SK-N-SH treated with all-trans-retinoic acid at 6 μM for 48 hours (cell line): Measurements from ENCODE around the gene BMERB1.

Experiments used
- ATAC-seq: fragments of 200-7000 bp; cut with Tn5 transposase; 3 replicates; pipeline ENCODE4 v1.9.1; 2020; ENCODE audit warnings: mild to moderate bottlenecking, moderate library complexity
- ARNTL ChIP-seq: fragments of 450-650 bp; formaldehyde crosslinking; IDR thresholded peaks from 2 replicates; pipeline ENCODE4 v1.5.0; 2020; ENCODE audit warnings: low read depth, mild to moderate bottlenecking, moderate library complexity, borderline replicate concordance
- BACH2 ChIP-seq: fragments of 250-450 bp; sonication (Bioruptor Pico); IDR thresholded peaks from 2 replicates; pipeline ENCODE4 v1.9.0; 2021; ENCODE audit warnings: mild to moderate bottlenecking, borderline replicate concordance
- CREB5 ChIP-seq: fragments of 250-450 bp; sonication (Bioruptor Pico); IDR thresholded peaks from 2 replicates; pipeline ENCODE4 v1.5.1; 2020; ENCODE audit warnings: low read depth, mild to moderate bottlenecking, moderate library complexity
- CSDC2 ChIP-seq: fragments of 250-450 bp; sonication (Bioruptor Pico); IDR thresholded peaks from 2 replicates; pipeline ENCODE4 v1.5.0; 2020; ENCODE audit warnings: mild to moderate bottlenecking, moderate library complexity
- ESRRG ChIP-seq: fragments of 250-450 bp; sonication (Bioruptor Pico); IDR thresholded peaks from 2 replicates; pipeline ENCODE4 v1.6.1; 2021; ENCODE audit warnings: mild to moderate bottlenecking
- OSR1 ChIP-seq: fragments of 250-450 bp; sonication (Bioruptor Pico); IDR thresholded peaks from 2 replicates; pipeline ENCODE4 v1.8.0; 2022; ENCODE audit warnings: moderate library complexity, mild to moderate bottlenecking, inconsistent platforms
- PPARA ChIP-seq: fragments of 250-450 bp; sonication (Bioruptor Pico); IDR thresholded peaks from 2 replicates; pipeline ENCODE4 v1.5.0; 2020; ENCODE audit warnings: mild to moderate bottlenecking, borderline replicate concordance
- RARB ChIP-seq: fragments of 250-450 bp; sonication (Bioruptor Pico); IDR thresholded peaks from 2 replicates; pipeline ENCODE4 v1.8.0; 2021; ENCODE audit warnings: mild to moderate bottlenecking, moderate library complexity
- SNAI2 ChIP-seq: fragments of 250-450 bp; sonication (Bioruptor Pico); IDR thresholded peaks from 2 replicates; pipeline ENCODE4 v1.5.0; 2020; ENCODE audit warnings: mild to moderate bottlenecking, moderate library complexity
- TCF4 ChIP-seq: fragments of 250-450 bp; sonication (Bioruptor Pico); IDR thresholded peaks from 2 replicates; pipeline ENCODE4 v1.8.0; 2021; ENCODE audit warnings: mild to moderate bottlenecking, moderate library complexity, borderline replicate concordance
- TOX ChIP-seq: fragments of 250-450 bp; sonication (Bioruptor Pico); IDR thresholded peaks from 2 replicates; pipeline ENCODE4 v1.8.0; 2021; ENCODE audit warnings: mild to moderate bottlenecking, moderate library complexity, borderline replicate concordance
- ZC3H10 ChIP-seq: fragments of 250-450 bp; sonication (Bioruptor Pico); IDR thresholded peaks from 2 replicates; pipeline ENCODE4 v1.5.1; 2021; ENCODE audit warnings: mild to moderate bottlenecking, moderate library complexity
- ZFP3 ChIP-seq: fragments of 250-450 bp; sonication (Bioruptor Pico); IDR thresholded peaks from 2 replicates; pipeline ENCODE4 v1.5.0; 2020; ENCODE audit warnings: mild to moderate bottlenecking, moderate library complexity
- ZFP30 ChIP-seq: fragments of 450-650 bp; formaldehyde crosslinking; IDR thresholded peaks from 2 replicates; pipeline ENCODE4 v1.5.0; 2022; ENCODE audit warnings: mild to moderate bottlenecking, moderate library complexity
- ZNF565 ChIP-seq: fragments of 450-650 bp; formaldehyde crosslinking; conservative IDR thresholded peaks from 2 replicates; pipeline ENCODE4 v1.5.0; 2020; ENCODE audit warnings: low read depth, mild to moderate bottlenecking, moderate library complexity
- ZNF8 ChIP-seq: fragments of 450-650 bp; formaldehyde crosslinking; IDR thresholded peaks from 2 replicates; pipeline ENCODE4 v1.5.0; 2020; ENCODE audit warnings: mild to moderate bottlenecking, moderate library complexity
- TF ChIP-seq, protein P1 (sequence below): fragments of 250-450 bp; sonication (Bioruptor Pico); IDR thresholded peaks from 2 replicates; pipeline ENCODE4 v1.5.0; 2020; ENCODE audit warnings: mild to moderate bottlenecking, moderate library complexity
- TF ChIP-seq, protein P2 (sequence below): fragments of 250-450 bp; sonication (Bioruptor Pico); IDR thresholded peaks from 2 replicates; pipeline ENCODE4 v1.8.0; 2020; ENCODE audit warnings: mild to moderate bottlenecking, moderate library complexity, borderline replicate concordance
- TF ChIP-seq, protein P3 (sequence below): fragments of 250-450 bp; sonication (Bioruptor Pico); IDR thresholded peaks from 2 replicates; pipeline ENCODE4 v1.8.0; 2021; ENCODE audit warnings: low read depth, mild to moderate bottlenecking, moderate library complexity, borderline replicate concordance

BMERB1 gene

DNA sequence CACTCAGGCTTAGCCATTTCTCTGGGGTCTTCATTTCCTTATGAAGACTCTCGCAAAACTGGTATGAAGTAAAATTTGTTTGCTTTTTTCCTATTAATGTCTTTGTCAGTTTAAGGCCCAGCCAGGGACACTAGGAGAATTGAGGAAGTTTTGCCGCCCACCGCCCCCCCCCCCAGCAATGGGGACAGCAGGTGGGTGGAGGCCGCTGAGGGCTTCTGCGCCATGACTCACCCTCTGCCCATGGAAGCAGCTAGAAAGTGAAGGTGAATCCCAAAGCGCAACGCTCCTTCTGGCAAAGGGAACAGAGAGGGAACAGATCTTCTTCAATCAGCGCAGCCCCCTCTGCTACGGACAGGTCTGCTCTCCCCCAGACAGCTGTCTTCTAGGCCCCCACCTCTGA is 158.8 kb downstream of the BMERB1 start (continued):
- TF ChIP-seq, protein P1, sequence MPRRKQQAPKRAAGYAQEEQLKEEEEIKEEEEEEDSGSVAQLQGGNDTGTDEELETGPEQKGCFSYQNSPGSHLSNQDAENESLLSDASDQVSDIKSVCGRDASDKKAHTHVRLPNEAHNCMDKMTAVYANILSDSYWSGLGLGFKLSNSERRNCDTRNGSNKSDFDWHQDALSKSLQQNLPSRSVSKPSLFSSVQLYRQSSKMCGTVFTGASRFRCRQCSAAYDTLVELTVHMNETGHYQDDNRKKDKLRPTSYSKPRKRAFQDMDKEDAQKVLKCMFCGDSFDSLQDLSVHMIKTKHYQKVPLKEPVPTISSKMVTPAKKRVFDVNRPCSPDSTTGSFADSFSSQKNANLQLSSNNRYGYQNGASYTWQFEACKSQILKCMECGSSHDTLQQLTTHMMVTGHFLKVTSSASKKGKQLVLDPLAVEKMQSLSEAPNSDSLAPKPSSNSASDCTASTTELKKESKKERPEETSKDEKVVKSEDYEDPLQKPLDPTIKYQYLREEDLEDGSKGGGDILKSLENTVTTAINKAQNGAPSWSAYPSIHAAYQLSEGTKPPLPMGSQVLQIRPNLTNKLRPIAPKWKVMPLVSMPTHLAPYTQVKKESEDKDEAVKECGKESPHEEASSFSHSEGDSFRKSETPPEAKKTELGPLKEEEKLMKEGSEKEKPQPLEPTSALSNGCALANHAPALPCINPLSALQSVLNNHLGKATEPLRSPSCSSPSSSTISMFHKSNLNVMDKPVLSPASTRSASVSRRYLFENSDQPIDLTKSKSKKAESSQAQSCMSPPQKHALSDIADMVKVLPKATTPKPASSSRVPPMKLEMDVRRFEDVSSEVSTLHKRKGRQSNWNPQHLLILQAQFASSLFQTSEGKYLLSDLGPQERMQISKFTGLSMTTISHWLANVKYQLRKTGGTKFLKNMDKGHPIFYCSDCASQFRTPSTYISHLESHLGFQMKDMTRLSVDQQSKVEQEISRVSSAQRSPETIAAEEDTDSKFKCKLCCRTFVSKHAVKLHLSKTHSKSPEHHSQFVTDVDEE (CRISPR knock-in tag) = no peak
- TF ChIP-seq CSDC2 (CRISPR knock-in tag) (no peak), ESRRG (CRISPR knock-in tag) (no peak)

DNA sequence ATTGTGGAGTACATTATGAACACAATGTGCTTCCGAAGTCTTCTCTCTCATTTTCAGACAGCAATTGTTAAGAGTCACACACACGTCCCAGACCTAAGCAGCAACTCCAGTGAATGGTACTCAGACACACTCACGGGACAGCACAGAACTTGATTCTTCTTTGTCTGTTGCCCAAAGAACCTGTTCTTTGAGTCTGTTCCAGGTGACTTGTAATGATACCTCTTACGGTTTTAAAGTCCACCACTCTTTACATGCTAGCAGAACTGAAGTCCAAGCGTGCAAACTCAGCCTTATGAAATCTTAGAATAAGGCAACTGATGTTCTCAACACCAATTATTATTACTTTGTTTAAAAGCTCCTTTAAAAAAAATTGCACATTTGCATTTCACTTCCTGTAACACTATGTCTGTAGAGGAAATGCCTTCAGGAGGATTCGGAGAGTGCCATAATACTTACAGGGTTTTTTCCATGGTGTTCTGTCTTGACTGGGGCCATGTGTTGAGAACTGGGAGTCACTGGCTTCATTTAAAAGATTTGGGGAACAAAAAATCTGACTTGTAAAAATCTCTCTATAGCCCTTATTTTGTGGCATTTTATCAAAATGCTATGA is 160.4 kb downstream of the BMERB1 start:
- ATAC-seq = no peak
- TF ChIP-seq CSDC2 (CRISPR knock-in tag) = no peak
- no peak for TF ChIP-seq SNAI2 (CRISPR knock-in tag)
- TF ChIP-seq ZFP3 = no peak
- TF ChIP-seq PPARA (CRISPR knock-in tag) = no peak
- TF ChIP-seq CREB5 (CRISPR knock-in tag) = no peak
- TF ChIP-seq, protein P2, sequence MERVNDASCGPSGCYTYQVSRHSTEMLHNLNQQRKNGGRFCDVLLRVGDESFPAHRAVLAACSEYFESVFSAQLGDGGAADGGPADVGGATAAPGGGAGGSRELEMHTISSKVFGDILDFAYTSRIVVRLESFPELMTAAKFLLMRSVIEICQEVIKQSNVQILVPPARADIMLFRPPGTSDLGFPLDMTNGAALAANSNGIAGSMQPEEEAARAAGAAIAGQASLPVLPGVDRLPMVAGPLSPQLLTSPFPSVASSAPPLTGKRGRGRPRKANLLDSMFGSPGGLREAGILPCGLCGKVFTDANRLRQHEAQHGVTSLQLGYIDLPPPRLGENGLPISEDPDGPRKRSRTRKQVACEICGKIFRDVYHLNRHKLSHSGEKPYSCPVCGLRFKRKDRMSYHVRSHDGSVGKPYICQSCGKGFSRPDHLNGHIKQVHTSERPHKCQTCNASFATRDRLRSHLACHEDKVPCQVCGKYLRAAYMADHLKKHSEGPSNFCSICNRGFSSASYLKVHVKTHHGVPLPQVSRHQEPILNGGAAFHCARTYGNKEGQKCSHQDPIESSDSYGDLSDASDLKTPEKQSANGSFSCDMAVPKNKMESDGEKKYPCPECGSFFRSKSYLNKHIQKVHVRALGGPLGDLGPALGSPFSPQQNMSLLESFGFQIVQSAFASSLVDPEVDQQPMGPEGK (CRISPR knock-in tag) = no peak
- no peak for TF ChIP-seq ZNF565
- TF ChIP-seq ARNTL (CRISPR knock-in tag) = no peak
- TF ChIP-seq, protein P3, sequence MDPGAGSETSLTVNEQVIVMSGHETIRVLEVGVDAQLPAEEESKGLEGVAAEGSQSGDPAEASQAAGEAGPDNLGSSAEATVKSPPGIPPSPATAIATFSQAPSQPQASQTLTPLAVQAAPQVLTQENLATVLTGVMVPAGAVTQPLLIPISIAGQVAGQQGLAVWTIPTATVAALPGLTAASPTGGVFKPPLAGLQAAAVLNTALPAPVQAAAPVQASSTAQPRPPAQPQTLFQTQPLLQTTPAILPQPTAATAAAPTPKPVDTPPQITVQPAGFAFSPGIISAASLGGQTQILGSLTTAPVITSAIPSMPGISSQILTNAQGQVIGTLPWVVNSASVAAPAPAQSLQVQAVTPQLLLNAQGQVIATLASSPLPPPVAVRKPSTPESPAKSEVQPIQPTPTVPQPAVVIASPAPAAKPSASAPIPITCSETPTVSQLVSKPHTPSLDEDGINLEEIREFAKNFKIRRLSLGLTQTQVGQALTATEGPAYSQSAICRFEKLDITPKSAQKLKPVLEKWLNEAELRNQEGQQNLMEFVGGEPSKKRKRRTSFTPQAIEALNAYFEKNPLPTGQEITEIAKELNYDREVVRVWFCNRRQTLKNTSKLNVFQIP (CRISPR knock-in tag) = no peak
- TF ChIP-seq TCF4 (CRISPR knock-in tag) = no peak
- no peak for TF ChIP-seq RARB (CRISPR knock-in tag)
- TF ChIP-seq OSR1 (CRISPR knock-in tag) = no peak
- no peak for TF ChIP-seq ZFP30
- TF ChIP-seq ESRRG (CRISPR knock-in tag) = no peak
- TF ChIP-seq, protein P1 (CRISPR knock-in tag) = no peak
- no peak for TF ChIP-seq BACH2 (CRISPR knock-in tag)

- TF ChIP-seq ZNF8 (CRISPR knock-in tag) = no peak
- TF ChIP-seq ZFP3 = no peak
- no peak for TF ChIP-seq ZC3H10
- TF ChIP-seq ZFP30 = no peak
- TF ChIP-seq TOX = no peak
- TF ChIP-seq PPARA (CRISPR knock-in tag) = no peak
- ATAC-seq = no peak
Observed at GRCh38 chr16:15597135-15597534, 162.7 kb downstream of the BMERB1 start.
